HPDE6-E6E7 (cell line): ENCODE data around the gene TRPV3.
A peak's percentile ranks its signal among the peaks of the same experiment; 100 is the strongest.
"Not testable (repeated sequence)": the region's sequence is repeated elsewhere in the genome, so short reads cannot be mapped to it uniquely, and the experiment has no call there.

ENCODE experiments used
- DNase-seq: peaks from one replicate; pipeline ENCODE4 v3.0.0; 2011; ENCODE audit warnings: missing footprints; ENCODE audit errors: extremely low spot score

The TRPV3 gene

DNA sequence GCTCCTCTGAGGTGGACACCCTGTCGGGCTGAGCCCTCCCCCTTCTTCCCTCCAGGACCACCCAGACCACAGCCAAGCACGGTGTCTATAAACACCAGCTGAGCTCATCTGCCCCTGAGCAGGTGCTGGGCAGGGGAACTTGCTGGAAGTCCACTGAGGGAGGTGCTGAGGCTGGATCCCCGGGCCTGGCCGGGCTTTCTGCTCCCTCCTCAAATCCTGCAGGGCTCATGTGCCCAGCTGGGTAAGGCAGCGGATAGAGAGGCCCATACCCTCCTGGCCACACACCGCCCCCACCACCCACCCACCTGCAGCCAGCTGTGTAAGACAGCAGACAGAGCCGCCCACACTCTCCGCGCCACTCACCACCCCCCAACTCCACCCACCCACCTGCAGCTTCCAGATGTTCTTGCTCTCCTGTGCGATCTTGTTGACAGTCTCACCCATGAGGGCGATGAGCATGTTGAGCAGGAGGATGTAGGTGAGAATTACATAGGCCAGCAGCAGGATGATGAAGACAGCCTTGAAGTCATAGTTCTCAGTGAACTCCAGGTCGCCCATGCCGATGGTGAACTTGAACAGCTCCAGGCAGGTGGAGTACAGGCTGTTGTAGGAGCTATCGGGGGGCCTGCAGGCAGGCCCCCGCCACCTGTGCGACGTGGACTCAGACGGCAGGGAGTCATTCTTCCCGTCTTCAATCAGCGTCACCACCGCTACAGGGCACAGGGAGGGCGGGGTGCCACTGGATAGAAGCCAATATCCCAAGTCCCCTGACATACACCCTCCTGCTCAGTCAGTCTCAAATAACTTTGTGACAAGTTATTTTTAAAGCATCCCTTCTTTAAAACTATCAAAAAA, 15.9 kb upstream of the TRPV3 start:
- no peak for DNase-seq

GRCh38 chr17:3572231-3572630, 14.6 kb upstream of the TRPV3 start:
- DNase-seq: no peak

DNA sequence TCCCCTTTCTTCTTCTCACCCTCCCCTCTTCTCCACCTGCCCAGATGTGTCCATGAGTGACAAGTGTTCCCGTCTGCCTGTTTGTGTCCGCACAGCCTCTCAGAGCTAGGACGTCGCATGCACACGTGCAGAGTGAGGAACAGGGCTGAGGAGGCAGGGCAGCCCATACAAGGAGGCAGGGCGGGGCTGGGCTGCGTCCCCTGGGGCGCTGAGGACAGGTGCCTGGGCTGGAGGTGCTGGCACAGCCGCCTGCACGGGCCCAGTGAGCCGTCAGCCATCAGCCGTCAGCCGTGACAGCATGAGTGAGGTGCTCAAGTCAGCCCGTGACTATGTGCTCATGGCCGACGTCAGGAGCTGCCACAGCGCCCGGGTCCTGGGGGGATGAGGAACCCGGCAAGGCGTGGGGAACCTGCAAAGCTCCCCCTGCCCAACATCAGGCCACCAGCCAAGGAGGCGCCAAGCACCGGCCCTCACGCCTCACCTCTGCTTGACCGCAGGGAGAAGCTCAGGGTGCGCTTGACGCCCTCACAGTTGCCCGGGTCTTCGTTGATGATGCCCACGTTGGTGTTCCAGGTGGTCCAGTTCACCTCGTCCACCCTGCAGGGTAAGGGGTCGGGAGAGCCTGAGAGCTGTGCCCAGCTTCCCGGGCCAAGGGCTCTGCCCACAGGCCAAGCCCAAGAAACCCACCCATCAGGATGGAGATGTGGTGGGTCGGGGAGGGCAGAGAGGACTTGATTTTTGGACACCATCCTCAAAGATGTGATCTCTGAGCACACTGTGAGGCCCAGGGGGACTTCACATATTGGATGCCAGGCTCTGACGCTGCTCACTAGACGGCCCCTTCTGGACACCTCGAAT, 13.7 kb upstream of the TRPV3 start:
- DNase-seq: no peak

GRCh38 chr17:3569534-3570137, 12.0 kb upstream of the TRPV3 start:
- DNase-seq: no peak

DNA sequence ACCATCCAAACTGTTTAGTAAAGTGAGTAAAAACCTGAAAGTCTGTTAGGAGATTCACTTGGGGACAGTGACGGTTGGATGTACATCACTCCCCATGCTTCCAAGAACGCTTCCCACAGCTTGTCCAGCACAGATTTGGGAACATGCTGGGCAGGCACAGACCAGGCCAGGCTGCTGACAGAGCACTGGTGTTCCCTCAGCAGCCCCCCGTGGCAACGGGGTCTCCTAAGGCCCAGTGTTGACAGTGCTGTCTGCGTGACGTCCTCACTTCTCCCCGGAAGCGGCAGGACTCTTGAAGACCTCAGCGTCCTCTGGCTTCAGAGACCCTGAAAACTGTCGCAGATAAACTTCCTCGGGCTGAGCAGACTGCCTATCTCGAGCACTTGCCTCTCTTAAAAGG, 8.9 kb upstream of the TRPV3 start:
- DNase-seq: no peak

DNA sequence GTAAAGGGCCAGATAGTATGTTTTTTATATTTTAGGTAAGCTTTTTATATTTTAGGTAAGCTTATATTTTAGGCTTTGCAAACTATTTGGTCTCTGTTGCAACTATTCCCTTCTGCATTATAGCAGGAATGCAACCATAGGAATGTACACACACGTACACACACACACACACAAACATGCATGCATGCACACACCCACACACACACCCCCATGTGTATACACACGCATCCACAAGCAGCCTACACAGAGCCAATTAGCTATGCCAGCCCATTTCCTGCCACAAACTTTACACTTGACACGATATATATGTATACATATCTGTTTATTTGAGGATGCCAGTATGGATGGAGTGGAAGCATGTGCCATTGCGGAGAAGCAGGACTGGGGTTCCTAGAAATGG, 7.5 kb upstream of the TRPV3 start:
- no peak for DNase-seq

GRCh38 chr17:3564241-3564640, 6.6 kb upstream of the TRPV3 start:
- DNase-seq: not testable (repeated sequence)

DNA sequence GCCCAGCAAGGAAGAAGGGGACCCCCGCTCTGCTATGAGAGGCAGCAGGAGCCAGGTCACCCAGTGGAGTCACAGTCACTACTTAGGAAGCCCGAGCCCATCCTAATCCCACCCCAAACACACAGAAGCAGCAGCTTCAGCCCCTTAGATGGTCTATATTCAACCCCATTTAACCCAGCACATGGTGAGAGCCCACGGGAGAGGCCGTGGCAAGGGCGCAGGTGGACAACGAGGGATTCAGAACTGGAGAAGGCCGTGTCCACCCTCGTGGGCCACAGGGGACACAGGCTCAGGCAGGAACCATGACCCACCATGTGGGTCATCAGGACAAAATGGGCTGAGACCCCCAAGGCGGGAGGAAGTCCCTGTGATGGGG, 1.6 kb upstream of the TRPV3 start:
- DNase-seq: no peak

- peak; percentile 91 for DNase-seq
These were observed 1.1 kb upstream of the TRPV3 start for GRCh38 chr17:3558603-3559269.

- no peak for DNase-seq
These were observed 470 bp downstream of the TRPV3 start for GRCh38 chr17:3556916-3557767.

- DNase-seq: no peak
These were observed 1.2 kb downstream of the TRPV3 start for GRCh38 chr17:3556239-3556915.

DNA sequence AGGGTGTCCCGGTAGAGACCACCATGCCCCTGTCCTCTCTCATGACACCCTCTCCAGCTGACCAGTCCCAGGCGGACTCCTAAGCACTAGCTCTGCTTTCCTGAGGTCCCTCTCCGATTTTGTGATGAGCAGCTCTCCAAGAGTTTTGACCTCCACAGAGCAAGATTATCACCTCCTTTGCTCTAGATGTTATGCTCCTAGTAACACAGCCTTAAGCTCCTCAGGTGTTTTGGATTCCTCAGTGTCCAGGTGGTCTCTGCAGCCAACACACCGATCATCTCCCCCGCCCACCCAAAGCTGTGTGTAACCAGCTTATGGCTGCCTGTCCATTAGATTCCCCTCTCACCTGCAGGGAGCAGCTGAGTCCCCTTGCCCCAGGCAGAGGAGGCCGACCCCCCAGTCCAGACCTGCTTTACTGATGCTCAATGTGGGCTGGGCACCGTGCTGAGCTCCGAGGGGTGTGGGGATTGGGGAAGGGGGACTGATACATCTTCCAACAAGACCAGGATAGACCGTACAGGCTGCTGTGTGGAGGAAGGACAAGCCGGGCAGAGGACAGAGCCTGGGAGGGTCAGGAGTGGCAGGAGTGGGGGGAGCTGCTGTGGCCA, 2.3 kb downstream of the TRPV3 start:
- DNase-seq: no peak

DNA sequence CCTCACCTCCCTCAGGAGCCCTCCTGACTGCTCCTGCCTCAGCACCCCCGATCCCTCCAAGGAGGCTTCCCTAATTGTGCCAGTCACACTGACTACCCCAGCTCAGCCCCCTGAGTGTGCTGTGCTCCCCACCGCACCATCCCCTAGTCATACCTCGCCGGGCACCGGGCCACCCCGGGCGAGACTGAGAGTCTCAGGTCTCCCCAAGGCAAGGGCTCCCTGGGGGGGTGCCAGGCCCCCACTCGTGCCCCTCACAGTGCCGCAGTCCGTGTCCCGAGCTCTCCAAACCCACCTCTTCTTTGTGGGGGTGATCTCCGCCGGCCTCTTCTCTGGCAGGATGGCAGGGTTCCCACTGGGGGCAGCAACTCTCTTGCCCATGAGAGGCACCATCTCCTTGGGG, 3.2 kb downstream of the TRPV3 start:
- no peak for DNase-seq

GRCh38 chr17:3553419-3554401, 3.9 kb downstream of the TRPV3 start:
- no peak for DNase-seq

GRCh38 chr17:3552916-3553315, 4.7 kb downstream of the TRPV3 start:
- no peak for DNase-seq

DNA sequence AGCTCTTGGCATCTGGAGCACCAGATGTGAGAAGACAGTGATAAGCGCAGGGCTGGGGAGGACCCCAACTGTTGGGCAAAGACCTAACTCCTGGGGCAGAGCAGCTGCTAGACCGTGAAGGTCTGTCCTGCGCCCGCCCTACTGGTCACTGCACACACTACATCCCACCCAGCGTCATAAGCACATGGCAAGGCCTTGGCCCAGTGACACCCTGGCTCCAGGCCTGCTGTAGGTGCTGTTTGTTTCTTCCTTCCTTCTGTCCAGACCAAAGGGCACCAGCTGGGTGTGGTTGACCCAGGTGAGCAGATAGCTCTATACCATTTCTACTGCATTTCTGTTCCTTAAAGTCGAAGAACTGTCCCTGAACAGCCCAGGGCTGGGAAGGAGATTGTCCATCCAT, 6.4 kb downstream of the TRPV3 start:
- no peak for DNase-seq

DNA sequence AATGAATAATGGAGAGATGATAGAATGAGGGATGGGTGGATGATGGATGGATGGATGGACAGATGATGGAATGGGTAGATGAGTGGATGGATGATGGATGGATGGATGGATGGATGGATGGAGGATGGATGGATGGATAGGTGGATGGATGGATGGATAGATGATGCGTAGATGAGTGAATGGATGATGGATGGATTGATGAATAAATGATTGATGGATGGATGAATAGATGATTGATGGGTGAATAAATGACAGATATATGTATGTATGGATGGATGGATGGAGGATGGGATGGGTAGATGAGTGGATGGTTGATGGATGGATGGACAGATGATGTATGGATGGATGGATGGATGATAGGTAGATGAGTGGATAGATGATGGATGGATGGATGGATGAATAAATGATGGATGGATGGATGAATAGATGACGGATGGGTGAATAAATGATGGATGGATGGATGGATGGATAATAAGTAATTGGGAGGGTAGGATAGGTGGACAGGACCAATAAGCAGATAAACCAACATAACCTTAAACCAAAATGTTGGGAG, 7.9 kb downstream of the TRPV3 start:
- DNase-seq: no peak

- DNase-seq: no peak
These were observed 10.0 kb downstream of the TRPV3 start for GRCh38 chr17:3547628-3548027.

DNA sequence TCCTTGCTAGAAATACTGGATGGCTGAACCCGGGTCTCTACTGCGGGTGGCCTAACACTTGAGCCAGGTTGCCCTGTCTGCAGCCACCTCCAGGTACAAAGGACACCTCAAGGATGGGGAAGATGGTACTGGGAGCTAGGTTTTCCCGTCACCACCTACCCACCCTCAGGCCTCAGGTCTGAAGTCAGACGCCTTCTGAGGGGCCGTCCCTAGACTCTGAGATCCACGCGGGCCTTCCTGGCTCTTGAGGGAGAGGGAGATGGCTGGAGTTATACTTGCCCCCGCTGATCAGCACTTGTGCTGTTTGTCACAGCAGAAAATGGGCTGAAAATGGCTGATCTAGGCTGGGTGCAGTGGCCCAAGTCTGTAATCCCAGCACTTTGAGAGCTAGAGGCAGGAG, 10.6 kb downstream of the TRPV3 start:
- DNase-seq: no peak
